CD14-positive monocyte (primary cell): Measurements from ENCODE around the gene DCLK2. TPM values are rescaled to one million over a fixed set of nuclear protein-coding genes. Genes with fewer than 3 reads are reported as not detected.

Experiments used
- DNase-seq, 3 donors: peaks; one replicate each; pipeline ENCODE4 v3.0.0-alpha.2; 2011 to 2022
- H2AFZ ChIP-seq: 2 replicates; pipeline ENCODE4 v1.6.0; 2012; ENCODE audit warnings: mild to moderate bottlenecking, low read depth, low read length, inconsistent platforms; ENCODE audit not compliant: insufficient read depth, poor library complexity, severe bottlenecking
- H3K27ac ChIP-seq, 2 donors: 1 replicate in 1 of 2; 2 replicates in 1 of 2; pipeline ENCODE4 v1.5.1; 2012 to 2013; ENCODE audit warnings: low read length in 2 of 2, control low read depth in 1 of 2, inconsistent platforms in 1 of 2, low read depth in 1 of 2, mild to moderate bottlenecking in 1 of 2
- H3K27me3 ChIP-seq, 2 donors: one replicate each; pipeline versions ENCODE4 v1.6.0 to v1.6.1; 2011 to 2013; ENCODE audit warnings: low read length in 2 of 2; ENCODE audit not compliant: control insufficient read depth in 2 of 2, insufficient read depth in 2 of 2
- H3K36me3 ChIP-seq, 2 donors: replicated peaks in 1 of 2; 1 replicate in 1 of 2; 2 replicates in 1 of 2; pipeline versions ENCODE4 v1.5.1 to v1.6.1; 2012 to 2013; ENCODE audit warnings: low read length in 2 of 2, control low read depth in 1 of 2, inconsistent platforms in 1 of 2, mild to moderate bottlenecking in 1 of 2; ENCODE audit not compliant: insufficient read depth in 2 of 2, control insufficient read depth in 1 of 2
- H3K4me1 ChIP-seq, 2 donors: 1 replicate in 1 of 2; 2 replicates in 1 of 2; pipeline versions ENCODE4 v1.5.1 to v1.6.1; 2012 to 2013; ENCODE audit warnings: low read length in 2 of 2, control low read depth in 1 of 2, inconsistent platforms in 1 of 2, mild to moderate bottlenecking in 1 of 2, moderate library complexity in 1 of 2; ENCODE audit not compliant: insufficient read depth in 2 of 2, control insufficient read depth in 1 of 2
- H3K4me2 ChIP-seq: replicated peaks from 2 replicates; pipeline ENCODE3; 2012; ENCODE audit warnings: low read length, moderate library complexity, mild to moderate bottlenecking; ENCODE audit not compliant: poor library complexity, severe bottlenecking; ENCODE audit errors: extremely low read depth
- H3K4me3 ChIP-seq, 3 experiments: fragments of 200-600 bp in 1 of 3; sonication (generic) in 1 of 3; replicated peaks in 1 of 3; 1 replicate in 2 of 3; 2 replicates in 1 of 3; pipeline ENCODE4 v1.5.1; 2011 to 2013; ENCODE audit warnings: low read length in 3 of 3, mild to moderate bottlenecking in 3 of 3, control low read depth in 2 of 3, low read depth in 2 of 3, inconsistent platforms in 1 of 3, moderate library complexity in 1 of 3
- H3K79me2 ChIP-seq: 2 replicates; pipeline ENCODE4 v1.6.0; 2012; ENCODE audit warnings: mild to moderate bottlenecking, control low read depth, inconsistent platforms, low read length, moderate library complexity; ENCODE audit not compliant: insufficient read depth
- H3K9ac ChIP-seq: 2 replicates; pipeline ENCODE4 v1.6.0; 2017; ENCODE audit warnings: low read length, mild to moderate bottlenecking; ENCODE audit not compliant: insufficient read depth, poor library complexity, severe bottlenecking
- H3K9me3 ChIP-seq, 2 donors: replicated peaks in 1 of 2; 1 replicate in 1 of 2; 2 replicates in 1 of 2; pipeline versions ENCODE4 v1.5.1 to v1.6.1; 2012 to 2013; ENCODE audit warnings: low read length in 2 of 2, control low read depth in 1 of 2; ENCODE audit not compliant: control insufficient read depth in 1 of 2, insufficient read depth in 1 of 2
- H4K20me1 ChIP-seq: 2 replicates; pipeline ENCODE4 v1.6.0; 2012; ENCODE audit warnings: mild to moderate bottlenecking, low read length, control low read depth, moderate library complexity; ENCODE audit not compliant: insufficient read depth
- H3K27ac Mint-ChIP-seq, 7 donors: one replicate each; pipeline ENCODE4 v1.8.0; 2020; ENCODE audit warnings: mild to moderate bottlenecking in 7 of 7, mixed read lengths in 7 of 7, moderate library complexity in 6 of 7, inconsistent platforms in 2 of 7
- H3K27me3 Mint-ChIP-seq, 3 donors: one replicate each; pipeline ENCODE4 v1.8.0; 2021 to 2022; ENCODE audit warnings: low read depth in 3 of 3, mild to moderate bottlenecking in 3 of 3, mixed read lengths in 3 of 3, moderate library complexity in 3 of 3, inconsistent platforms in 1 of 3
- H3K36me3 Mint-ChIP-seq, 2 donors: one replicate each; pipeline ENCODE4 v1.8.0; 2020; ENCODE audit warnings: mixed read lengths in 2 of 2, inconsistent platforms in 1 of 2, mild to moderate bottlenecking in 1 of 2
- H3K4me1 Mint-ChIP-seq: one replicate; pipeline ENCODE4 v1.8.0; 2020; ENCODE audit warnings: mild to moderate bottlenecking, mixed read lengths
- H3K4me3 Mint-ChIP-seq, 2 donors: one replicate each; pipeline ENCODE4 v1.8.0; 2020; ENCODE audit warnings: mild to moderate bottlenecking in 2 of 2, mixed read lengths in 2 of 2, moderate library complexity in 1 of 2
- H3K9me3 Mint-ChIP-seq, 7 donors: one replicate each; pipeline ENCODE4 v1.8.0; 2020 to 2022; ENCODE audit warnings: mixed read lengths in 7 of 7, mild to moderate bottlenecking in 6 of 7, moderate library complexity in 6 of 7, inconsistent platforms in 2 of 7
- WGBS: methylation state at CpG from one replicate; pipeline ENCODE4 v1.1.5; 2013; ENCODE audit warnings: missing lambda C conversion rate; ENCODE audit not compliant: insufficient coverage; 5-methylcytosine and 5-hydroxymethylcytosine counted together
- intact Hi-C, 2 donors: fragments of 100-400 bp; cut with micrococcal nuclease; formaldehyde crosslinking; loops; one replicate each; pipeline versions ENCODE4 v1.15.0 to v1.15.1; 2023
- polyA plus RNA-seq, 3 donors: library from polyadenylated mRNA; depleted of rRNA in 1 of 3; unstranded in 2 of 3; stranded (reverse) in 1 of 3; fragments of 300-500 nt in 2 of 3; fragments of >200 nt in 1 of 3; fragmentation: Illumina TruSeq in 2 of 3; gene quantifications; 1 replicate in 2 of 3; 2 replicates in 1 of 3; pipeline ENCODE4 v1.2.3, GENCODE V29; 2012 to 2021
- TF ChIP-seq, protein P1 (sequence below): fragments of 200-600 bp; IDR thresholded peaks from one replicate; pipeline ENCODE4 v1.8.0; 2022; ENCODE audit warnings: antibody characterized with exemption, mild to moderate bottlenecking

Gene DCLK2
- polyA plus RNA-seq, 3 donors: 0.13 TPM; not detected in 2

DNA sequence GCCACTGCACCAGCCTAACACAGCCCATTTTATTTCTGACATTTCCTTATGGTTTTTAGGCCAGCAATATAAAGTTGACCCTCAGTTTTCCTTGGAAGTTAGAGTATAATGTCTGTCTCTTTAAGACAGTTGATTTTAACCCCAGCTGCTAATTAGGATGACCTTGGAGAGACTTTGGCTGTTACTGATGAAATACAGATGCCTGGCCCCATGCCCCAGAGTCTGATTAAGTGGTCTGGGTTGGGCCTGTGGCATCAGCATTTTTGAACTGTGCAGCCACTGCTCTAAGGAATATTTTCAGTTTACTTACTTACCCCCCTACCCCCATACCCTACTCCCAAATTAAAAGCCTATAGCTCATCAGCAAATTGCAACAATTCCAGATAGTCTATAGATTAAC lies 85.8 kb downstream of the DCLK2 start:
- Histone ChIP-seq H2AFZ (no peak overlapping the region), H3K4me2 (no peak overlapping the region), H3K4me1 (no peaks in the 10 kb centered on the region), H4K20me1 (no peaks in the 10 kb centered on the region), H3K9ac (no peak overlapping the region), H3K4me3 (no peak overlapping the region), H3K36me3 (no peaks in the 10 kb centered on the region), H3K79me2 (no peaks in the 10 kb centered on the region), H3K27ac (no peak overlapping the region), H3K9me3 (no peaks in the 10 kb centered on the region), H3K27me3 (no peaks in the 10 kb centered on the region)
- TF ChIP-seq, protein P1, sequence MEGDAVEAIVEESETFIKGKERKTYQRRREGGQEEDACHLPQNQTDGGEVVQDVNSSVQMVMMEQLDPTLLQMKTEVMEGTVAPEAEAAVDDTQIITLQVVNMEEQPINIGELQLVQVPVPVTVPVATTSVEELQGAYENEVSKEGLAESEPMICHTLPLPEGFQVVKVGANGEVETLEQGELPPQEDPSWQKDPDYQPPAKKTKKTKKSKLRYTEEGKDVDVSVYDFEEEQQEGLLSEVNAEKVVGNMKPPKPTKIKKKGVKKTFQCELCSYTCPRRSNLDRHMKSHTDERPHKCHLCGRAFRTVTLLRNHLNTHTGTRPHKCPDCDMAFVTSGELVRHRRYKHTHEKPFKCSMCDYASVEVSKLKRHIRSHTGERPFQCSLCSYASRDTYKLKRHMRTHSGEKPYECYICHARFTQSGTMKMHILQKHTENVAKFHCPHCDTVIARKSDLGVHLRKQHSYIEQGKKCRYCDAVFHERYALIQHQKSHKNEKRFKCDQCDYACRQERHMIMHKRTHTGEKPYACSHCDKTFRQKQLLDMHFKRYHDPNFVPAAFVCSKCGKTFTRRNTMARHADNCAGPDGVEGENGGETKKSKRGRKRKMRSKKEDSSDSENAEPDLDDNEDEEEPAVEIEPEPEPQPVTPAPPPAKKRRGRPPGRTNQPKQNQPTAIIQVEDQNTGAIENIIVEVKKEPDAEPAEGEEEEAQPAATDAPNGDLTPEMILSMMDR: no peak
- no peak overlapping the region for H3K4me3 Mint-ChIP-seq
- intact Hi-C loops: no loop called here
- peaks cover 0 to 3% (median 0%) of the 10 kb centered on the region in 3 donors for H3K27me3 Mint-ChIP-seq
- no peaks in the 10 kb centered on the region for H3K36me3 Mint-ChIP-seq
- H3K9me3 Mint-ChIP-seq: peaks cover 0 to 2% (median 0%) of the 10 kb centered on the region in 7 donors
- no peak for DNase-seq
- H3K27ac Mint-ChIP-seq: no peak overlapping the region
- H3K4me1 Mint-ChIP-seq: no peaks in the 10 kb centered on the region

DNA sequence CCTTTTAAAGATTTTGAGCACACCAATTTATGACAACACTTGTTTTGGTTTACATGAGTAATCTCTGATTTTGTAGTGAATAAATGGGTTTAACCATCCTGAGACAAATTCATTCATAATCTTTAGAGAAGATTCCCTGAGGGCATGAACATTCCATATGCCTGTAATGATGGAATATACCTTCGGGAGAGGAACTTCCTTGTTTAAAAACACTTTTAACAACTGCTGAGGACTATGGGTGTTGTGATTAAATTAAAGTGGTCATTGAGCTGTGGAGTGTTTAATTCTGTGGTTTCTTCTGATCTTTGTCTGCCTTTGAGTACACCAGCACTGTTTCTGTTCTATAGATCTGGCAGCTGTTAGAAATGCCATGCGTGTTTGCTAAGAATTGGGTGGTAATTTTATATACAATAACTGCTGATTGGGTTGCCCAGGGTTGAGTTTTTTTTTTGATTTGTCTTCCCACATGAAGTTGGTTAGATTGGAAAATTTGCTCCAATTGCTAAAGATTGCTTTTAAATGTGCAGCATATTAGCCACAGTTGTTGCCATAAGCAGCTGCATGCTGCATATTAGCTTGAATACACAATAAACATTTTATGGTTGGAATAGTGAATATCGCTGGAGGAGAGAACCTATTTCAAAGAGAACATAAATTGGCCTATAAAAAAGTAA lies 86.8 kb downstream of the DCLK2 start:
- H3K36me3 ChIP-seq: no peaks in the 10 kb centered on the region
- H3K4me3 ChIP-seq: no peak overlapping the region
- Mint-ChIP-seq H3K9me3 (peaks cover 0 to 2% (median 0%) of the 10 kb centered on the region in 7 donors), H3K27ac (no peak overlapping the region), H3K4me1 (no peaks in the 10 kb centered on the region), H3K27me3 (peaks cover 0 to 7% (median 0%) of the 10 kb centered on the region in 3 donors), H3K4me3 (no peak overlapping the region), H3K36me3 (no peaks in the 10 kb centered on the region)
- DNase-seq: no peak
- TF ChIP-seq, protein P1: no peak
- H3K27me3 ChIP-seq: no peaks in the 10 kb centered on the region
- no peaks in the 10 kb centered on the region for H3K4me1 ChIP-seq
- intact Hi-C loops: no loop called here
- no peaks in the 10 kb centered on the region for H3K79me2 ChIP-seq
- H3K27ac ChIP-seq: no peak overlapping the region
- H3K4me2 ChIP-seq: no peak overlapping the region
- H4K20me1 ChIP-seq: no peaks in the 10 kb centered on the region
- no CpG with 5 or more reads among the region's 3 CpGs for WGBS
- no peaks in the 10 kb centered on the region for H3K9me3 ChIP-seq
- H3K9ac ChIP-seq: no peak overlapping the region
- no peak overlapping the region for H2AFZ ChIP-seq
